Tibial nerve (tissue), 4 donors: Measurements from ENCODE around the gene FKBP6.
"Not testable (repeated sequence)": the region's sequence is repeated elsewhere in the genome, so short reads cannot be mapped to it uniquely, and the experiment has no call there.

Source experiments
- EP300 ChIP-seq, 2 donors: sonication (generic); formaldehyde crosslinking; IDR thresholded peaks; one replicate each; pipeline ENCODE4 v1.6.1; 2017; ENCODE audit warnings: antibody characterized with exemption in 2 of 2, mild to moderate bottlenecking in 1 of 2
- POLR2A ChIP-seq, 2 donors: fragments of 450-650 bp; IDR thresholded peaks; one replicate each; pipeline ENCODE4 v1.6.1; 2017; ENCODE audit warnings: antibody characterized with exemption in 2 of 2, mild to moderate bottlenecking in 2 of 2, moderate library complexity in 2 of 2
- TF ChIP-seq, protein P1 (sequence below), 5 experiments: fragments of 200-600 bp in 3 of 5; fragments of 450-650 bp in 2 of 5; sonication (generic) in 3 of 5; IDR thresholded peaks; one replicate each; pipeline ENCODE4 v1.5.1; 2016 to 2019; ENCODE audit warnings: antibody characterized with exemption in 5 of 5, mild to moderate bottlenecking in 3 of 5, moderate library complexity in 2 of 5

DNA sequence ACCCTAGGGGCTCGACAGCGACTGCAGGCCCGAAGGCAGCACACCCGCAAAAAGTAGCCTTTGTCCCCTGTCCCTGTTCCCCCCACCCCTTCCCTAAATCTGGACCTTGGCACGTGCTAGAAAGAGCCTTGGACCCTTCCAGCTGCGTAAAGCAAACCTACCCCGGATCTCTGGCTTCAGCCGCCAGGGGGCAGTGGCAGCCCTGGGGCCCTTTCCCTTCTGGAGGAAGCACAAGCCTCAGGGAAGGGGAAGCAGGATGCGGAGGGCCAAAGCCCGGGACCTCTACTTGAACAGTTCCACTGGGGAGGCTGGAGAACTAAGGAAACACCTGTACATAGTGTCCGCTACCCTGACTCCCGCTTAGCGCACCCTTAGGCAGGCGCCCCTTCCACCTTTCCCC, 26.9 kb upstream of the FKBP6 start:
- TF ChIP-seq, protein P1, sequence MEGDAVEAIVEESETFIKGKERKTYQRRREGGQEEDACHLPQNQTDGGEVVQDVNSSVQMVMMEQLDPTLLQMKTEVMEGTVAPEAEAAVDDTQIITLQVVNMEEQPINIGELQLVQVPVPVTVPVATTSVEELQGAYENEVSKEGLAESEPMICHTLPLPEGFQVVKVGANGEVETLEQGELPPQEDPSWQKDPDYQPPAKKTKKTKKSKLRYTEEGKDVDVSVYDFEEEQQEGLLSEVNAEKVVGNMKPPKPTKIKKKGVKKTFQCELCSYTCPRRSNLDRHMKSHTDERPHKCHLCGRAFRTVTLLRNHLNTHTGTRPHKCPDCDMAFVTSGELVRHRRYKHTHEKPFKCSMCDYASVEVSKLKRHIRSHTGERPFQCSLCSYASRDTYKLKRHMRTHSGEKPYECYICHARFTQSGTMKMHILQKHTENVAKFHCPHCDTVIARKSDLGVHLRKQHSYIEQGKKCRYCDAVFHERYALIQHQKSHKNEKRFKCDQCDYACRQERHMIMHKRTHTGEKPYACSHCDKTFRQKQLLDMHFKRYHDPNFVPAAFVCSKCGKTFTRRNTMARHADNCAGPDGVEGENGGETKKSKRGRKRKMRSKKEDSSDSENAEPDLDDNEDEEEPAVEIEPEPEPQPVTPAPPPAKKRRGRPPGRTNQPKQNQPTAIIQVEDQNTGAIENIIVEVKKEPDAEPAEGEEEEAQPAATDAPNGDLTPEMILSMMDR (IDR thresholded peaks at IDR 0.05), result not testable (repeated sequence)
- TF ChIP-seq POLR2A, EP300 (IDR thresholded peaks at IDR 0.05): not testable (repeated sequence)
